A549 (cell line): Measurements from ENCODE around the gene LNX2.

Experiments
- BHLHE40 ChIP-seq: IDR thresholded peaks from 2 replicates; pipeline ENCODE4 v1.6.1; 2012; ENCODE audit warnings: low read depth, low read length, inconsistent platforms
- CBX8 ChIP-seq: fragments of 200-600 bp; sonication (generic); IDR thresholded peaks from 2 replicates; pipeline ENCODE4 v1.6.1; 2016
- CEBPB ChIP-seq, 2 experiments: fragments of >200 bp in 1 of 2; sonication (Bioruptor Twin) in 1 of 2; formaldehyde crosslinking in 1 of 2; IDR thresholded peaks; 2 replicates each; pipeline ENCODE4 v1.6.1; 2012 to 2016
- CHD2 ChIP-seq: fragments of 150-350 bp; IDR thresholded peaks from 2 replicates; pipeline ENCODE4 v1.6.1; 2014; ENCODE audit warnings: low read length; ENCODE audit not compliant: partially characterized antibody
- E2F6 ChIP-seq: IDR thresholded peaks from 2 replicates; pipeline ENCODE4 v1.6.1; 2012; ENCODE audit warnings: low read depth, borderline replicate concordance
- ELK1 ChIP-seq: fragments of 150-350 bp; IDR thresholded peaks from 2 replicates; pipeline ENCODE4 v1.6.1; 2014; ENCODE audit warnings: low read depth, mild to moderate bottlenecking, low read length
- EP300 ChIP-seq, 2 experiments: fragments of >200 bp; sonication (Bioruptor Twin); formaldehyde crosslinking; IDR thresholded peaks; 2 replicates in 1 of 2; 3 replicates in 1 of 2; pipeline ENCODE4 v1.6.1; 2016 to 2017
- FOXS1 ChIP-seq: fragments of 250-450 bp; sonication (Bioruptor Pico); IDR thresholded peaks from 2 replicates; pipeline ENCODE4 v1.5.0; 2020; ENCODE audit warnings: mild to moderate bottlenecking, moderate library complexity
- HDAC2 ChIP-seq: fragments of 200-600 bp; sonication (generic); IDR thresholded peaks from 2 replicates; pipeline ENCODE4 v1.6.1; 2016
- POLR2A ChIP-seq: IDR thresholded peaks from 2 replicates; pipeline ENCODE4 v1.6.1; 2012; ENCODE audit warnings: mild to moderate bottlenecking, low read length
- RAD21 ChIP-seq, 2 experiments: fragments of >200 bp in 1 of 2; sonication (Bioruptor Twin) in 1 of 2; formaldehyde crosslinking in 1 of 2; IDR thresholded peaks in 1 of 2; conservative IDR thresholded peaks in 1 of 2; 2 replicates in 1 of 2; 3 replicates in 1 of 2; pipeline ENCODE4 v1.6.1; 2012 to 2018; ENCODE audit warnings: inconsistent platforms in 1 of 2
- RCOR1 ChIP-seq: fragments of 150-350 bp; IDR thresholded peaks from 2 replicates; pipeline ENCODE4 v1.6.1; 2014; ENCODE audit warnings: antibody characterized with exemption, low read length, low read depth
- RFX5 ChIP-seq: fragments of 450-650 bp; IDR thresholded peaks from 2 replicates; pipeline ENCODE4 v1.7.1; 2014; ENCODE audit warnings: antibody characterized with exemption, mild to moderate bottlenecking, moderate library complexity
- TF ChIP-seq, protein P1 (sequence below): fragments of >200 bp; sonication (Bioruptor Twin); formaldehyde crosslinking; IDR thresholded peaks from 3 replicates; pipeline ENCODE4 v1.5.1; 2016

- no peak for TF ChIP-seq RAD21 (conservative IDR thresholded peaks at IDR 0.05 in 1 of 2, IDR thresholded peaks at IDR 0.05 in 1 of 2)
- TF ChIP-seq CEBPB (IDR thresholded peaks at IDR 0.05): no peak
- TF ChIP-seq, protein P1, sequence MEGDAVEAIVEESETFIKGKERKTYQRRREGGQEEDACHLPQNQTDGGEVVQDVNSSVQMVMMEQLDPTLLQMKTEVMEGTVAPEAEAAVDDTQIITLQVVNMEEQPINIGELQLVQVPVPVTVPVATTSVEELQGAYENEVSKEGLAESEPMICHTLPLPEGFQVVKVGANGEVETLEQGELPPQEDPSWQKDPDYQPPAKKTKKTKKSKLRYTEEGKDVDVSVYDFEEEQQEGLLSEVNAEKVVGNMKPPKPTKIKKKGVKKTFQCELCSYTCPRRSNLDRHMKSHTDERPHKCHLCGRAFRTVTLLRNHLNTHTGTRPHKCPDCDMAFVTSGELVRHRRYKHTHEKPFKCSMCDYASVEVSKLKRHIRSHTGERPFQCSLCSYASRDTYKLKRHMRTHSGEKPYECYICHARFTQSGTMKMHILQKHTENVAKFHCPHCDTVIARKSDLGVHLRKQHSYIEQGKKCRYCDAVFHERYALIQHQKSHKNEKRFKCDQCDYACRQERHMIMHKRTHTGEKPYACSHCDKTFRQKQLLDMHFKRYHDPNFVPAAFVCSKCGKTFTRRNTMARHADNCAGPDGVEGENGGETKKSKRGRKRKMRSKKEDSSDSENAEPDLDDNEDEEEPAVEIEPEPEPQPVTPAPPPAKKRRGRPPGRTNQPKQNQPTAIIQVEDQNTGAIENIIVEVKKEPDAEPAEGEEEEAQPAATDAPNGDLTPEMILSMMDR: no peak
- no peak for TF ChIP-seq E2F6
- no peak for TF ChIP-seq CBX8
- TF ChIP-seq CHD2: no peak
- TF ChIP-seq BHLHE40: no peak
- no peak for TF ChIP-seq ELK1
- no peak for TF ChIP-seq POLR2A
- TF ChIP-seq HDAC2: no peak
- no peak for TF ChIP-seq RCOR1
- TF ChIP-seq RFX5: no peak
- TF ChIP-seq FOXS1 (CRISPR knock-in tag): no peak
- no peak for TF ChIP-seq EP300 (IDR thresholded peaks at IDR 0.05)
Measured at GRCh38 chr13:27662738-27663470, 42.6 kb upstream of the LNX2 start.
